Measurements from ENCODE around the gene ST8SIA5. TPM values are rescaled to one million over a fixed set of nuclear protein-coding genes. Genes with fewer than 3 reads are reported as not detected.

The ST8SIA5 gene
- total and polyA plus RNA-seq, 2 donors (not counting 3 experiments of a cell fraction or from before 2014, with no cell fraction given), result 0.25 to 0.62 TPM

DNA sequence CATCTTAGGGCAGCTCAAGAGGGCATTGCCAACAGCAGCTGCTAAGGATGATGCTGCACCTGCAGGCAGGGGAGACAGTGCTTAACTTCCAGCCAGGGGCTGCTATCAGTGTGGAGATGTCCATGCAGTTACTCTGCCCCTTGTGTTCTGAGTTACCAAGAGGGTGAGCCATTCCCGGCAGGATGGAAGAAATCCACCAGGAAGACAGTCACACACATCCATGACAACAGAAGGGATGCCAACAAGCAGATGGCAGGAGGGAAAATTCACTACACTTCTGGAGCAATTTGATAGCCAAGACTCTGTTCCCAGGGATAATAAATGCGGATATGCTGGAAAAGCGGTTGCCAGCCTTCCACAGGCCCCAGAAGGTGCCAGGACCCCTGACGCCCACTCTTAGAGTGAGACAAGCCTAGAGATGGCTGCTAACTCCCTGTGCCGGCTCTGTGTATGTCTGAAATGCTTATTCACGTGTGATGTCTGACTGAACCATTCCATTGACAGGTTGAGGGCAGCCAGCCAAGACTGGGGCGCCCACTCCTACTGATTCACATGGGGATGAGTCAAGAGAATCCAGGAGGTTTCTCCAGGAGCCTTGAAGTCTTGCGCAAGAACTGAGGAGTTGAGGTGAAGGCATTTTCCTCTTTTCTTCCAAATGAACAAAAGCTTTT is 124.3 kb downstream of the ST8SIA5 start:
- H3K4me3 ChIP-seq (replicated peaks in 1 of 3; ENCODE audit: insufficient read depth in 1 of 3, low read depth in 1 of 3, low read length in 3 of 3), result no peak overlapping the region
- no TSS peak for BruUV-seq (replicated peaks)
- H3K4me2 ChIP-seq (ENCODE audit: insufficient read depth, low read length), result no peak overlapping the region
- FAIRE-seq (no peak), DNase-seq (ENCODE audit: low read depth, low spot score) (no peak)
- no peaks in the 10 kb centered on the region for H4K20me1 ChIP-seq (replicated peaks; ENCODE audit: control insufficient read depth, extremely low read depth, insufficient read depth, low read length)
- no peak for TF ChIP-seq POLR2A (IDR thresholded peaks at IDR 0.05; ENCODE audit: low read depth, low read length)
- dilution Hi-C loops (cut with MboI; ENCODE audit: extremely low pct_ligation_motif_present, low sequenced_read_pairs) (no loop called here), intact Hi-C loops (cut with micrococcal nuclease) (no loop called here)
- H3K4me1 ChIP-seq (ENCODE audit: control insufficient read depth, extremely low read depth, insufficient read depth, low read length), result no peaks in the 10 kb centered on the region
- ChIA-PET POLR2A (no interaction called here), CTCF (no interaction called here)
- H3K79me2 ChIP-seq (ENCODE audit: control insufficient read depth, insufficient read depth, low read length), result no peaks in the 10 kb centered on the region
- H3K9me1 ChIP-seq (replicated peaks; ENCODE audit: control insufficient read depth, extremely low read depth, insufficient read depth, low read length), result no peaks in the 10 kb centered on the region
- H3K9ac ChIP-seq (replicated peaks; ENCODE audit: extremely low read depth, insufficient read depth, low read length), result no peak overlapping the region
- no peaks in the 10 kb centered on the region for H3K9me3 ChIP-seq (replicated peaks; ENCODE audit: control insufficient read depth, insufficient read depth, low read length)
- no peaks in the 10 kb centered on the region for H3K36me3 ChIP-seq (ENCODE audit: control insufficient read depth in 2 of 2, extremely low read depth in 1 of 2, insufficient read depth in 2 of 2, low read length in 2 of 2)
- H3K27me3 ChIP-seq (ENCODE audit: control insufficient read depth in 2 of 2, insufficient read depth in 2 of 2, low read length in 2 of 2), result no peaks in the 10 kb centered on the region
- no peak overlapping the region for H3K27ac ChIP-seq (ENCODE audit: insufficient read depth, low read depth, low read length)
- H2AFZ ChIP-seq (ENCODE audit: low read depth, low read length), result no peak overlapping the region

DNA sequence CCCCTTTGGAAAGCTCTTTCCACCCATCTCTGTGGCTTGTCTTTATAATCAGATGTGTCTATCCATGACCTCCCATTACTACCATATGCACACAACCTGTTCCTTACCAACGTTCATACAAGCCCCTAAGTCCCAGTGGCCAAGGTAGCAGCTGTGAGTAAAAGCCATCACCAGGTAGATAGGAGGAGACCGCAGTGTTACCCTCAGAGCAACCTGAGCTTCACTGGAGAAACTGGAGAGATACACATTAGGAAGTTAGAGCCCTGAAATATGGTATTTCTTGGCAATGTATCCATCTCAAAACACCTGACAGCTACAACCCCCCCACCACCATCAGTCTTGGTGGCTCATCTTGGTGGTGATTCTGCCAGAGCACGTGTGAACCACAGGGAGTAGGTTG is 125.9 kb downstream of the ST8SIA5 start:
- ChIA-PET POLR2A (no interaction called here), CTCF (no interaction called here)
- no peaks in the 10 kb centered on the region for H4K20me1 ChIP-seq (replicated peaks; ENCODE audit: control insufficient read depth, extremely low read depth, insufficient read depth, low read length)
- no peak overlapping the region for H3K4me2 ChIP-seq (ENCODE audit: insufficient read depth, low read length)
- no peaks in the 10 kb centered on the region for H3K27me3 ChIP-seq (ENCODE audit: control insufficient read depth in 2 of 2, insufficient read depth in 2 of 2, low read length in 2 of 2)
- no peaks in the 10 kb centered on the region for H3K79me2 ChIP-seq (ENCODE audit: control insufficient read depth, insufficient read depth, low read length)
- H3K27ac ChIP-seq (ENCODE audit: insufficient read depth, low read depth, low read length), result no peak overlapping the region
- H3K9me1 ChIP-seq (replicated peaks; ENCODE audit: control insufficient read depth, extremely low read depth, insufficient read depth, low read length), result no peaks in the 10 kb centered on the region
- no peak overlapping the region for H2AFZ ChIP-seq (ENCODE audit: low read depth, low read length)
- DNase-seq (ENCODE audit: low read depth, low spot score), result no peak
- TF ChIP-seq EZH2 (IDR thresholded peaks at IDR 0.05; ENCODE audit: borderline replicate concordance, low read depth, low read length, severe bottlenecking) (no peak), MYC (IDR thresholded peaks at IDR 0.05; ENCODE audit: low read depth, low read length) (no peak), POLR2AphosphoS5 (IDR thresholded peaks at IDR 0.05; ENCODE audit: insufficient read depth, low read depth, low read length) (no peak), JUN (IDR thresholded peaks at IDR 0.05; ENCODE audit: borderline replicate concordance, insufficient read depth, insufficient read length, low read depth) (no peak), CTCF (IDR thresholded peaks at IDR 0.05; ENCODE audit: extremely low read depth in 1 of 2, insufficient read depth in 1 of 2, low read depth in 1 of 2, low read length in 2 of 2) (no peak), POLR2A (IDR thresholded peaks at IDR 0.05; ENCODE audit: low read depth, low read length) (no peak), GATA2 (IDR thresholded peaks at IDR 0.05; ENCODE audit: insufficient read depth, insufficient read length, low read depth, low read length) (no peak), FOS (IDR thresholded peaks at IDR 0.05; ENCODE audit: borderline replicate concordance, insufficient read depth, low read length) (no peak)
- TF ChIP-seq, protein P1, sequence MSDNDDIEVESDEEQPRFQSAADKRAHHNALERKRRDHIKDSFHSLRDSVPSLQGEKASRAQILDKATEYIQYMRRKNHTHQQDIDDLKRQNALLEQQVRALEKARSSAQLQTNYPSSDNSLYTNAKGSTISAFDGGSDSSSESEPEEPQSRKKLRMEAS (IDR thresholded peaks at IDR 0.05; ENCODE audit: insufficient read depth, insufficient read length), result no peak
- dilution Hi-C loops (cut with MboI; ENCODE audit: extremely low pct_ligation_motif_present, low sequenced_read_pairs), result no loop called here
- no peaks in the 10 kb centered on the region for H3K4me1 ChIP-seq (ENCODE audit: control insufficient read depth, extremely low read depth, insufficient read depth, low read length)
- intact Hi-C loops (cut with micrococcal nuclease), result no loop called here
- H3K9me3 ChIP-seq (replicated peaks; ENCODE audit: control insufficient read depth, insufficient read depth, low read length), result no peaks in the 10 kb centered on the region
- no TSS peak for BruUV-seq (replicated peaks)
- FAIRE-seq, result no peak
- H3K36me3 ChIP-seq (ENCODE audit: control insufficient read depth in 2 of 2, extremely low read depth in 1 of 2, insufficient read depth in 2 of 2, low read length in 2 of 2), result no peaks in the 10 kb centered on the region
- no peak overlapping the region for H3K4me3 ChIP-seq (replicated peaks in 1 of 3; ENCODE audit: insufficient read depth in 1 of 3, low read depth in 1 of 3, low read length in 3 of 3)
- no peak overlapping the region for H3K9ac ChIP-seq (replicated peaks; ENCODE audit: extremely low read depth, insufficient read depth, low read length)

All from endothelial cell of umbilical vein (primary cell).